Muscle of back (tissue), 11 donors: ENCODE measurements around the gene WWOX. TPM values are rescaled to one million over a fixed set of nuclear protein-coding genes. Genes with fewer than 3 reads are reported as not detected.

Experiments used
- DNase-seq, 3 donors: peaks; one replicate each; pipeline versions ENCODE4 v3.0.0 to v3.0.0-alpha.2; 2013
- polyA plus RNA-seq, 10 donors: library from polyadenylated mRNA; unstranded; fragments of 120-200 nt; gene quantifications; one replicate each; pipeline ENCODE4 v1.2.1, GENCODE V29; 2013; ENCODE audit not compliant: insufficient read length in 10 of 10

WWOX gene
- polyA plus RNA-seq, 10 donors: 7.8 to 14.7 (median 12.8) TPM

GRCh38 chr16:78102865-78103264 lies 3.4 kb downstream of the WWOX start:
- DNase-seq: no peak

GRCh38 chr16:78105517-78105916 lies 6.1 kb downstream of the WWOX start:
- no peak for DNase-seq

- DNase-seq: no peak
These were observed 7.2 kb downstream of the WWOX start for GRCh38 chr16:78106686-78107085.

GRCh38 chr16:78108451-78108850 lies 9.0 kb downstream of the WWOX start:
- no peak for DNase-seq

- DNase-seq: no peak
These were observed 13.8 kb downstream of the WWOX start for GRCh38 chr16:78113258-78113657.

- DNase-seq: no peak
These were observed 16.2 kb downstream of the WWOX start for GRCh38 chr16:78115659-78116058.

GRCh38 chr16:78116946-78117345 lies 17.5 kb downstream of the WWOX start:
- DNase-seq: no peak

GRCh38 chr16:78117391-78117790 lies 17.9 kb downstream of the WWOX start:
- DNase-seq: no peak

- no peak for DNase-seq
These were observed 19.1 kb downstream of the WWOX start for GRCh38 chr16:78118469-78119025.

GRCh38 chr16:78122774-78123315 lies 23.4 kb downstream of the WWOX start:
- DNase-seq: peak; percentile 56 to 82 (median 58)

- DNase-seq: no peak
These were observed 25.8 kb downstream of the WWOX start for GRCh38 chr16:78125112-78125844.

- no peak for DNase-seq
These were observed 27.2 kb downstream of the WWOX start for GRCh38 chr16:78126662-78127061.

GRCh38 chr16:78127130-78127529 lies 27.7 kb downstream of the WWOX start:
- peak; percentile 41 to 77 (median 55) for DNase-seq

GRCh38 chr16:78128913-78129312 lies 29.5 kb downstream of the WWOX start:
- peak in 1 of 3 donors; percentile 43 for DNase-seq

GRCh38 chr16:78129349-78129748 lies 29.9 kb downstream of the WWOX start:
- peak in 1 of 3 donors; percentile 44 for DNase-seq

- no peak for DNase-seq
These were observed 30.7 kb downstream of the WWOX start for GRCh38 chr16:78130083-78130608.

GRCh38 chr16:78130950-78131349 lies 31.5 kb downstream of the WWOX start:
- DNase-seq: no peak

GRCh38 chr16:78133919-78134318 lies 34.5 kb downstream of the WWOX start:
- no peak for DNase-seq

- DNase-seq: no peak
These were observed 35.6 kb downstream of the WWOX start for GRCh38 chr16:78134944-78135619.

- DNase-seq: no peak
These were observed 37.7 kb downstream of the WWOX start for GRCh38 chr16:78137179-78137578.

GRCh38 chr16:78137782-78138616 lies 38.5 kb downstream of the WWOX start:
- no peak for DNase-seq
